NCI-H187 (cell line): ENCODE data around the gene NDUFB8.
"Not testable (repeated sequence)": the region's sequence is repeated elsewhere in the genome, so short reads cannot be mapped to it uniquely, and the experiment has no call there.

Experiments
- DNase-seq, 2 experiments: peaks; one replicate each; lab custom pipeline; 2025; lab: John Stamatoyannopoulos, UW

The NDUFB8 gene

GRCh38 chr10:100529475-100530298 is at the start of gene NDUFB8:
NDUFB8 (minus strand) TSS chr10:100529871; CDS start chr10:100529851, 20 bp downstream.
- DNase-seq: peak; percentile 42 to 59

GRCh38 chr10:100576282-100576635 is 46.6 kb upstream of the NDUFB8 start:
- no peak for DNase-seq

- DNase-seq: no peak
These were observed 46.1 kb upstream of the NDUFB8 start for GRCh38 chr10:100575585-100576281.

- DNase-seq: not testable (repeated sequence)
These were observed 45.5 kb upstream of the NDUFB8 start for GRCh38 chr10:100575146-100575545.

- no peak for DNase-seq
These were observed 41.6 kb upstream of the NDUFB8 start for GRCh38 chr10:100571084-100571856.

GRCh38 chr10:100570506-100570905 is 40.8 kb upstream of the NDUFB8 start:
- no peak for DNase-seq

GRCh38 chr10:100569687-100570481 is 40.2 kb upstream of the NDUFB8 start:
- DNase-seq: no peak

- DNase-seq: no peak
These were observed 39.2 kb upstream of the NDUFB8 start for GRCh38 chr10:100568912-100569311.

GRCh38 chr10:100567826-100568225 is 38.2 kb upstream of the NDUFB8 start:
- no peak for DNase-seq

GRCh38 chr10:100567249-100567648 is 37.6 kb upstream of the NDUFB8 start:
- DNase-seq: no peak

- DNase-seq: no peak
These were observed 36.9 kb upstream of the NDUFB8 start for GRCh38 chr10:100566561-100566960.

- no peak for DNase-seq
These were observed 35.7 kb upstream of the NDUFB8 start for GRCh38 chr10:100565206-100565985.

GRCh38 chr10:100562008-100562672 is 32.5 kb upstream of the NDUFB8 start:
- DNase-seq: peak in 1 of 2 experiments; percentile 14

- DNase-seq: no peak
These were observed 31.3 kb upstream of the NDUFB8 start for GRCh38 chr10:100561005-100561404.

- DNase-seq: no peak
These were observed 30.6 kb upstream of the NDUFB8 start for GRCh38 chr10:100560248-100560647.

- no peak for DNase-seq
These were observed 25.2 kb upstream of the NDUFB8 start for GRCh38 chr10:100554902-100555301.

- no peak for DNase-seq
These were observed 24.3 kb upstream of the NDUFB8 start for GRCh38 chr10:100553929-100554328.

GRCh38 chr10:100551738-100552137 is 22.1 kb upstream of the NDUFB8 start:
- DNase-seq: no peak

GRCh38 chr10:100551196-100551595 is 21.5 kb upstream of the NDUFB8 start:
- DNase-seq: no peak

GRCh38 chr10:100544950-100545349 is 15.3 kb upstream of the NDUFB8 start:
- no peak for DNase-seq
